ENCODE data around the gene PDRG1.

DNA sequence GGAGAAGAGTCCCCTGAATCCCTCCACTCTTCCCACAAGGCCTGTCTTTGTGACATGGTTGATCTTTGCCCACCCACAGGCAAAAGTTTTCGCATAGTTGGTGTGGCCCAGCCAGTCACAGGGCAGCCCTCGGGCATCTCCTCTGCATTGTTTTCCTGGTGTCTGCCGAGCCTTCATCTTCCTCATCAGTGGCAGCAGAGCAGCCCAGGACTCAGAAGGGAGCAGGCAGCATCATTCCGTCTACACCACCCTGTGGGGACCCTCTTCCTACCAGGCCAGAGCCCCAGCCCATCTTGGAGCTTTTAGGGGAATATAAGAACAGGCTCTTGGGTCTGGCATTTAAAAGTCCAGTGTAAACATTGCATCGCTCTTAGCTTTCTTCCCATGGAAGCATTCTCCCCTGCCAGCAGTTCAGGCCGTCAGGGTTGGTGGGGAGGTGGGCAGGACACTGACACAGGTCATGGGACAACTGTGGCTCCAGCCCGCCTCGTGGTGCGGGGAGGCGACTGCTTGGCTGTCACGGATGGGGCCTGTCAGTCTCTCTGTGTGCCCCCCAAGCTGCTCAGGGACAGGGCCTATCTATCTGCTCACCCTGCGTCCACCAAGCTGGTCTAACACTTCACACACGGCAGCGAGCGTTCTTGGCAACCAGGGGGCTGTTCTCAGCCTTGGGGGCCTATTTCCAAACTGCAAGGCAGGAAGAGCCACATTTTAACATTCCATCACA is 38.3 kb downstream of the PDRG1 start:
- TF ChIP-seq ZNF274 (IDR thresholded peaks at IDR 0.05; ENCODE audit: low read depth, low read length) (no peak), YY1 (IDR thresholded peaks at IDR 0.05; ENCODE audit: insufficient read depth, insufficient read length) (no peak), SUZ12 (IDR thresholded peaks at IDR 0.05; ENCODE audit: extremely low read depth, insufficient read depth, insufficient read length) (no peak)

All from NT2/D1 (cell line).